GM21529 (cell line): ENCODE measurements around the gene CFB.
"Not testable (repeated sequence)": the region's sequence is repeated elsewhere in the genome, so short reads cannot be mapped to it uniquely, and the experiment has no call there.

ENCODE experiments used
- ATAC-seq: cut with Tn5 transposase; IDR thresholded peaks from one replicate; pipeline ENCODE4 v1.9.1; 2021; ENCODE audit not compliant: unreplicated experiment

Gene CFB

GRCh38 chr6:31945507-31946369, at the start of gene CFB:
Gene CFB (plus strand): TSS chr6:31946095. CDS start chr6:31946222, 127 bp downstream.
- no peak for ATAC-seq

- no peak for ATAC-seq
These were observed 49.4 kb upstream of the CFB start for GRCh38 chr6:31896493-31896855.

GRCh38 chr6:31896856-31897611, 48.9 kb upstream of the CFB start:
- ATAC-seq = no peak

- ATAC-seq = peak; percentile 47
These were observed 48.1 kb upstream of the CFB start, which contains the start of gene EHMT2 for GRCh38 chr6:31897612-31898382. Gene EHMT2 (minus strand): TSS chr6:31897698. CDS start chr6:31897677, 21 bp downstream.

DNA sequence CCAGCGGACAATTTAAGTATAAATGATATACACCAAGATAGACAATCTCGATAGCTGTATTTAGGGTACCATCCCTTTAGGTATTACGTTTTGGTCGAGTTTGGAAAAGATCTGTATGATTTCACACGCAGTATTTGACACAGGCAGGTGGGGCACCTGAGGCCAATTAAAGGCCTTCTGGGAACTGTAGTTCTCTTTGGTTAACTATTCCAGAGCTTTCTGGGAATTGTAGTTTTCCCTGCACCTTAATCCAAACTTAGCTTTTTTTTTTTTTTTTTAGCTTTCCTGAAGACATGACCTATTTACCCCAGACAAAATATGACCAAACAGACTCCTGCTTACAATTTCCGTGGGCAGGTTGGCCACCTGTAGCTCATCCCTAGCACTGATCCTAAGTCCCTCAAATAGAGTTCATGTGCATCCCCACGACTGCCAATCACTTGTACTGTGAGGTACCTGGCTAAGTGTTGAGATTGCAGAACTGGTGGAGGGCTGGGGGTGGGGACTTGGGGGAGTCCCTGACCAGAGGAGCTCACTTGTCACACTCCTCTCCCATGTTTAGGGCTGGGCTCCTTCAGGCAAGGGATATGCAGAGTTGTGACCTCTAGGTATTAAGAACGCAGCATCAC, 47.4 kb upstream of the CFB start:
- ATAC-seq = no peak

- ATAC-seq = no peak
These were observed 46.7 kb upstream of the CFB start for GRCh38 chr6:31899215-31899614.

DNA sequence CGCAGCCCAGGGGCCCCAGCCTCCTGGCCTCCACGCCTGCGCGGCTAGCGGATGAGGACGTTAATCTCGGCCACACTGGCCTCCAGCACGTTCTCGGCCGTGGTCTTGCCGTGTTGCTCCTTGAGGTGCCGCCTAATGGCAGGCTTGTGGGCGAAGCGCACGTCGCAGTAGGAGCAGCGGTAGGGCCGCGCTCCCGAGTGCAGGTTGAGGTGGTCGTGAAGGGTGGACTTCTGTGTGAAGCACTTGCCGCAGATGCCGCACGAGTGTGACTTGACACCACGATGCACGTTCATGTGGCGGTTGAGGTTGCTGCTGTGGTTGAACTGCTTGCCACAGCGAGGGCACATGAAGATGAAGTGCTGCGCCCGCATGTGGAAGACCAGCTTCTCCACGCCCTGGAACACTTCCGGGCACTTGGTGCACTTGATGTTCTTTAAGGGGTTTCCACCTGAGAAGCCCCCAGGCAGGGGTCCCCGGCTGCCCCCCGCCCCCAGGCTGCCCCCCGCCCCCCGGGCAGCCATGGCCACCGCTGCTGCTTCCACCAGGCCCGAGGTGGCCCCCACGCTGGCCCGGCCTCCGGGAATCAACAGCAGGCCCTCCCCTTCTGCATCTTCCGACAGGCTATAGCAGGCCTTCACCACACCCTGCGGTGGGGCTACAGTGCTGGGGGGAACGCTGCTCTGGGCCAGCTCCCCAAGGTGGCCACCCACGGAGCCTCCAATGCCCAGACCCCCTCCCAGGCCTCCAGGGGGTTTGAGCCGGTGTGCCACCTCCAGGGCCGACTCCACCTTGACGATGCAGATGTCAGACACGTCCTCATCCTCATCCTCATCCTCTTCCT, 45.8 kb upstream of the CFB start:
- no peak for ATAC-seq

DNA sequence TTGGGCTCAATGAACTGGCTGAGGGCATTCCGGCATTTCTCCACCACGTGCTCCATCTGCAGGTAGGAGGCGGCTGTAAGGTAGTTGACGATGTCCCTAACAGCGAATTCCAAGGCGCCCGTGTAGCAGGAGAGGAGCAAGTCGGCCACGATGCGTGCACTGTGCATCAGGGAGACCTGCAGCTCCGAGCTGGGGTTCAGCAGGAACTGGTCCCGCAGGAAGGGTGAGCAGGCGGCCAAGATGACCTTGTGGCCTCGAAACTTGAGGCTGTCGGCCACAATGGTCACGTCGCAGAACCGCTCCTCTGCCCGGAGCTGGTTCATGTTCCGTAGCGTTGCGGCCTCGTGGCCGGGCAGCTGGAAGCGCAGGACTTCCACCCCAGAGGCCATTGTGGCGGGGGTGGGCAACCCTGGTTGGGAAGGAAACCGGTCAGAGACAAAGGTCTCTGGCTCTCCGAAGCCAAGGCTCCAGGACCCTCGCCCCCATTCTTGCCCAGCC, 44.9 kb upstream of the CFB start:
- ATAC-seq = no peak

DNA sequence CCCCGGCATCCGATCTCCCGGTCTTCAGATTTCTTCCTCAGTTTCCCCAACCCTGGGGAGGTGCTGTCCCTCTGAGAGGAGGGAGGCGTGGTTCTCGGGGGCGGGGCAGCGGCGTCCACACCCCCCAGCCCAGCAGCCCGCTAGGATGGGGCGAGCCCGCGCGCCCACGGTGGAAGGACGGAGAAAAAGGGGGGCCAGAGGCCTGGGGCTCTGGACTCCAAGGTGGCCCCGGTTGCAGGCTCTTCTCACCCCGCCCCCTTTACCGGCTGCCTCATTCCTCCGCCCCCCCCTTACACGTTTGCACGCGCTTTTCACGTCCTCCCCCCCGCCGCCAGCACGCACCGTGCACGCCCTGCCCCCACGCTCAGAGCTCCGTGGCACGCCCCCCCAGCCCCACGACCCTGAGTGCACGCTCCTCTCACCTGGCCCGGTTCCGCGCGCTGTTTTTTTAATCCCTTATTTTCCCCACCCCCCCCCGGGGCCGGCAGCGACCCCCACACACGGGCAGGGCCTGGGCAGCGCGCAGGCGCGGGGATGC, 44.4 kb upstream of the CFB start:
- ATAC-seq = no peak

- ATAC-seq = peak; percentile 42
These were observed 43.8 kb upstream of the CFB start, which contains the start of gene ZBTB12 for GRCh38 chr6:31901953-31902643. Gene ZBTB12 (minus strand): TSS chr6:31902086. CDS start chr6:31901305, 781 bp downstream.

DNA sequence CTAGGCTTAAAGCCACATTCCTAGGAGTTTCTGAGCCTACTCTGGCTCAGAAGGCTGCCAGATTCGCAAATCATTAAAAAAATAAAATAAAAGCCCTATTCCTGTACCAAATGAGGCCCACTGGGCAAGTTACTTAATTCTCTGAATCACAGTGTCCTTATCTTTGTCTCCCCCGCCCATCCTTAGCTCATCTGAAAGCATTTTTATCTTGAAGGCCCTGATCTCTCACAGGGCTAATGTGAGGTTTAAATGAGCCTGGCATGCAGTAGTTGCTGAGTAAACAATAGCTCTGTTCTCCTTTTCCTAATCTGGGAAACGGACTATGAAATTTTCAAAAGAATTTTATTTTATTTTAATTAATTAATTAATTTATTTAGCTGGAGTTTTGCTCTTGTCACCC, 41.9 kb upstream of the CFB start:
- ATAC-seq = no peak

- ATAC-seq = no peak
These were observed 40.9 kb upstream of the CFB start for GRCh38 chr6:31905041-31905440.

GRCh38 chr6:31906122-31906521, 39.8 kb upstream of the CFB start:
- no peak for ATAC-seq

DNA sequence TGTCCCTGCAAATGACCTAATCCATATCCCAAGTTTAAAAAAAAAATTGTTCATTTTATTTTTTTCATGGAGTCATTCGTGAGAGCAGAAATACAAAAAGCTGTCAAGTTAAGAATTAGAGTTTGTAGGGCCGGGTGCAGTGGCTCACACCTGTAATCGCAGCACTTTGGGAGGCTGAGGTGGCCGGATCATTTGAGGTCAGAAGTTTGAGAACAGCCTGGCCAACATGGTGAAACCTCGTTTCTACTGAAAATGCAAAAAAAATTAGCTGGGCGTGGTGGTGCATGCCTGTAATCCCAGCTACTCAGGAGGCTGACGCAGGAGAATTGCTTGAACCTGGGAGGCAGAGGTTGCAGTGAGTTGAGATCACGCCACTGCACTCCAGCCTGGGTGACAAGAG, 39.2 kb upstream of the CFB start:
- not testable (repeated sequence) for ATAC-seq

DNA sequence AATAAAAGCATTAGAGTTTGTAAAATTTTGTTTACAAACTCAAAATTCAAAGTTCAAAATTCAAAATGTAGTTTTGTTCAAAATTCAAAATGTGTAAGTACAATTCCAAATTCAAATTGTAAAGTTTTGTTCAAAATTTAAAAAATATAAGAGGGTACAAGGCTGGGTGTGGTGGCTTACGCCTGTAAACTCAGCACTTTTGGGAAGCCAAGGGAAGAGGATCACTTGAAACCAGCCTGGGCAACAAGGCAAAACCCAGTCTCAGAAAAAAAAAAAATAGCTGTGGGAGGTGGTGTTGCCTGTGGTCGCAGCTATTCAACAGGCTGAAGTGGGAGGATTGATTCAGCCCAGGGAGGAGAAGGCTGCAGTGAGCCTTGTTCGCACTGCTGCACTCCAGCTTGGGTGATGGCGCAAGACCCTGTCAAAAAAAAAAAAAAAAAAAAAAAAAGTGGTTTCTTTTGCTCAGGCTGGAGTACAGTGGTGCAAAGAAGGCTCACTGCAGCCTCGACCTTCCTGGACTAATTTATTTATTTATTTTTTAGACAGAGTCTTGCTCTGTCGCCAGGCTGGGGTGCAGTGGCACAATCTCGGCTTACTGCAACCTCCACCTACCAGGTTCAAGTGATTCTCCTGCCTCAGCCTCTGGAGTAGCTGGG, 38.6 kb upstream of the CFB start:
- ATAC-seq = no peak

DNA sequence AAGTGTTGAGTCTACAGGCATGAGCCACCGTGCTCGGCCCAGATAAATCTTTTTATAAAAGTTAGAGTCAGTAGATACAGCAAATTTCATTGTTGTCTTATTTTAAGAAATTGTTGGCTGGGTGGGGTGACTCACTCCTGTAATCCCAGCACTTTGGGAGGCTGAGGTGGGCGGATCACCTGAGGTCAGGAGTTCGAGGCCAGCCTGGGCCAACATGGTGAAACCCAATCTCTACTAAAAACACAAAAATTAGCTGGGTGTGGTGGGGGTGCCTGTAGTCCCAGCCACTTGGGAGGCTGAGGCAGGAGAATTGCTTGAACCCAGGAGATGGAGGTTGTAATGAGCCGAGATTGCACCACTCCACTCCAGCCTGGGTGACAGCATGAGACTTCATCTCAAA, 37.6 kb upstream of the CFB start:
- ATAC-seq = not testable (repeated sequence)

- ATAC-seq = peak; percentile 82
These were observed 37.1 kb upstream of the CFB start for GRCh38 chr6:31908791-31909190.

DNA sequence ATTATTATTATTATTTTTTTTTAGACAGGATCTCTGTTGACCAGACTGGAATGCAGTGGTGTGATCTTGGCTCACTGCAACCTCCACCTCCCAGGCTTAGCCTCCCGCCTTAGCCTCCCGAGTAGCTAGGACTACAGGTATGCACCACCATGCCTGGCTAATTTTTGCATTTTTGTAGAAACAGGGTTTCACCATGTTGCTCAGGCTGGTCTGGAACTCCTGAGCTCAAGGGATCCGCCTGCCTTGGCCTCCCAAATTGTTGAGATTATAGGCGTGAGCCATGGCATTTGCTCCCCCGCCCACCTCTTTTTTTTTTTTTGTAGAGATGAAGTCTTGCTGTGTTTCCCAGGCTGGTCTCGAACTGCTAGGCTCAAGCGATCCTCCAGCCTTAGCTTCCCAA, 36.6 kb upstream of the CFB start:
- ATAC-seq = not testable (repeated sequence)
